Measurements from ENCODE around the gene NEURL3. TPM values are rescaled to one million over a fixed set of nuclear protein-coding genes. Genes with fewer than 3 reads are reported as not detected.

The NEURL3 gene
- total and polyA plus RNA-seq, 2 experiments from 2014 or later: 1.8 to 8.1 TPM

- WGBS (ENCODE audit: low lambda C conversion rate, missing lambda C conversion rate): 94% methylated on average over 8 of the region's 8 CpGs
- no peaks in the 10 kb centered on the region for H3K9me3 ChIP-seq (ENCODE audit: low read depth)
- TF ChIP-seq CTCF (IDR thresholded peaks at IDR 0.05; ENCODE audit: poor library complexity) (no peak), EZH2 (IDR thresholded peaks at IDR 0.05; ENCODE audit: borderline replicate concordance) (no peak), EZH2phosphoT487 (IDR thresholded peaks at IDR 0.05; ENCODE audit: low read depth, severe bottlenecking, unreplicated experiment) (no peak)
- H3K4me2 ChIP-seq: no peak overlapping the region
- H3K36me3 ChIP-seq (replicated peaks; ENCODE audit: insufficient read depth, low read depth): no peaks in the 10 kb centered on the region
- no peak overlapping the region for H2AFZ ChIP-seq
- H3K9me2 ChIP-seq (replicated peaks; ENCODE audit: insufficient read depth): no peaks in the 10 kb centered on the region
- no peaks in the 10 kb centered on the region for H3K4me1 ChIP-seq (ENCODE audit: insufficient read depth)
- no peak overlapping the region for H3K4me3 ChIP-seq
- no peaks in the 10 kb centered on the region for H3K79me2 ChIP-seq
- no peak overlapping the region for H3K27ac ChIP-seq
- no peak for DNase-seq (ENCODE audit: low spot score)
- H3K27me3 ChIP-seq: no peaks in the 10 kb centered on the region
- H4K20me1 ChIP-seq (ENCODE audit: insufficient read depth, poor library complexity, severe bottlenecking): no peaks in the 10 kb centered on the region
Measured at GRCh38 chr2:96546797-96547196, 41.6 kb upstream of the NEURL3 start.

GRCh38 chr2:96546321-96546720 is 41.2 kb upstream of the NEURL3 start:
- no peak for TF ChIP-seq EZH2 (IDR thresholded peaks at IDR 0.05; ENCODE audit: borderline replicate concordance)
- no peak for TF ChIP-seq EZH2phosphoT487 (IDR thresholded peaks at IDR 0.05; ENCODE audit: low read depth, severe bottlenecking, unreplicated experiment)
- TF ChIP-seq CTCF (IDR thresholded peaks at IDR 0.05; ENCODE audit: poor library complexity): no peak
- no peak overlapping the region for H3K4me2 ChIP-seq
- H3K36me3 ChIP-seq (replicated peaks; ENCODE audit: insufficient read depth, low read depth): no peaks in the 10 kb centered on the region
- H3K27ac ChIP-seq: no peak overlapping the region
- DNase-seq (ENCODE audit: low spot score): no peak
- no peak overlapping the region for H2AFZ ChIP-seq
- H3K9me2 ChIP-seq (replicated peaks; ENCODE audit: insufficient read depth): no peaks in the 10 kb centered on the region
- H3K9me3 ChIP-seq (ENCODE audit: low read depth): no peaks in the 10 kb centered on the region
- no peaks in the 10 kb centered on the region for H3K79me2 ChIP-seq
- no peak overlapping the region for H3K4me3 ChIP-seq
- no peaks in the 10 kb centered on the region for H4K20me1 ChIP-seq (ENCODE audit: insufficient read depth, poor library complexity, severe bottlenecking)
- 97% methylated on average over 5 of the region's 5 CpGs for WGBS (ENCODE audit: low lambda C conversion rate, missing lambda C conversion rate)
- no peaks in the 10 kb centered on the region for H3K4me1 ChIP-seq (ENCODE audit: insufficient read depth)
- H3K27me3 ChIP-seq: no peaks in the 10 kb centered on the region

- DNase-seq (ENCODE audit: low spot score): no peak
- peaks cover 18% of the 10 kb centered on the region for H4K20me1 ChIP-seq (ENCODE audit: insufficient read depth, poor library complexity, severe bottlenecking)
- H3K4me3 ChIP-seq: no peak overlapping the region
- peaks cover 22% of the 10 kb centered on the region for H3K27me3 ChIP-seq
- H3K4me1 ChIP-seq (ENCODE audit: insufficient read depth): peaks cover 13% of the 10 kb centered on the region
- no peak overlapping the region for H3K27ac ChIP-seq
- H3K4me2 ChIP-seq: no peak overlapping the region
- TF ChIP-seq EZH2phosphoT487 (IDR thresholded peaks at IDR 0.05; ENCODE audit: low read depth, severe bottlenecking, unreplicated experiment) (no peak), EZH2 (IDR thresholded peaks at IDR 0.05; ENCODE audit: borderline replicate concordance) (no peak)
- H3K36me3 ChIP-seq (replicated peaks; ENCODE audit: insufficient read depth, low read depth): no peaks in the 10 kb centered on the region
- no peaks in the 10 kb centered on the region for H3K9me2 ChIP-seq (replicated peaks; ENCODE audit: insufficient read depth)
- no peaks in the 10 kb centered on the region for H3K9me3 ChIP-seq (ENCODE audit: low read depth)
- WGBS (ENCODE audit: low lambda C conversion rate, missing lambda C conversion rate): 83% methylated on average over 8 of the region's 8 CpGs
- H3K79me2 ChIP-seq: peaks cover 13% of the 10 kb centered on the region
- no peak overlapping the region for H2AFZ ChIP-seq
Measured at GRCh38 chr2:96542357-96542977, 37.3 kb upstream of the NEURL3 start.

GRCh38 chr2:96541398-96542152 is 36.4 kb upstream of the NEURL3 start:
- H2AFZ ChIP-seq: no peak overlapping the region
- peaks cover 22% of the 10 kb centered on the region for H3K27me3 ChIP-seq
- no peak overlapping the region for H3K27ac ChIP-seq
- H3K4me3 ChIP-seq: no peak overlapping the region
- no peak for DNase-seq (ENCODE audit: low spot score)
- TF ChIP-seq EZH2 (IDR thresholded peaks at IDR 0.05; ENCODE audit: borderline replicate concordance) (no peak), EZH2phosphoT487 (IDR thresholded peaks at IDR 0.05; ENCODE audit: low read depth, severe bottlenecking, unreplicated experiment) (no peak), CTCF (IDR thresholded peaks at IDR 0.05; ENCODE audit: poor library complexity) (no peak)
- peaks cover 14% of the 10 kb centered on the region for H3K4me1 ChIP-seq (ENCODE audit: insufficient read depth)
- peaks cover 18% of the 10 kb centered on the region for H4K20me1 ChIP-seq (ENCODE audit: insufficient read depth, poor library complexity, severe bottlenecking)
- 82% methylated on average over 4 of the region's 4 CpGs for WGBS (ENCODE audit: low lambda C conversion rate, missing lambda C conversion rate)
- no peak overlapping the region for H3K4me2 ChIP-seq
- no peaks in the 10 kb centered on the region for H3K9me3 ChIP-seq (ENCODE audit: low read depth)
- H3K9me2 ChIP-seq (replicated peaks; ENCODE audit: insufficient read depth): no peaks in the 10 kb centered on the region
- H3K79me2 ChIP-seq: peaks cover 13% of the 10 kb centered on the region
- H3K36me3 ChIP-seq (replicated peaks; ENCODE audit: insufficient read depth, low read depth): no peaks in the 10 kb centered on the region
